NB4 (cell line): ENCODE results near the gene BICRA.
"Not testable (repeated sequence)": the region's sequence is repeated elsewhere in the genome, so short reads cannot be mapped to it uniquely, and the experiment has no call there.

Experiments
- DNase-seq: peaks from one replicate; pipeline ENCODE4 v3.0.0; 2010; ENCODE audit warnings: low read depth
- H3K4me3 ChIP-seq: one replicate; pipeline ENCODE4 v1.5.1; 2011; ENCODE audit warnings: mild to moderate bottlenecking, low read depth, low read length, moderate library complexity
- MYC ChIP-seq: IDR thresholded peaks from 2 replicates; pipeline ENCODE4 v1.6.1; 2011; ENCODE audit warnings: low read depth, low read length
- POLR2A ChIP-seq: IDR thresholded peaks from 2 replicates; pipeline ENCODE4 v1.6.1; 2011; ENCODE audit warnings: mild to moderate bottlenecking; ENCODE audit not compliant: insufficient read length; ENCODE audit errors: extremely low read depth
- TF ChIP-seq, protein P1 (sequence below): IDR thresholded peaks from one replicate; pipeline ENCODE4 v1.5.1; 2012; ENCODE audit warnings: low read depth, low read length
- TF ChIP-seq, protein P2 (sequence below): IDR thresholded peaks from 2 replicates; pipeline ENCODE4 v1.6.1; 2011; ENCODE audit warnings: low read depth, low read length

Gene BICRA

DNA sequence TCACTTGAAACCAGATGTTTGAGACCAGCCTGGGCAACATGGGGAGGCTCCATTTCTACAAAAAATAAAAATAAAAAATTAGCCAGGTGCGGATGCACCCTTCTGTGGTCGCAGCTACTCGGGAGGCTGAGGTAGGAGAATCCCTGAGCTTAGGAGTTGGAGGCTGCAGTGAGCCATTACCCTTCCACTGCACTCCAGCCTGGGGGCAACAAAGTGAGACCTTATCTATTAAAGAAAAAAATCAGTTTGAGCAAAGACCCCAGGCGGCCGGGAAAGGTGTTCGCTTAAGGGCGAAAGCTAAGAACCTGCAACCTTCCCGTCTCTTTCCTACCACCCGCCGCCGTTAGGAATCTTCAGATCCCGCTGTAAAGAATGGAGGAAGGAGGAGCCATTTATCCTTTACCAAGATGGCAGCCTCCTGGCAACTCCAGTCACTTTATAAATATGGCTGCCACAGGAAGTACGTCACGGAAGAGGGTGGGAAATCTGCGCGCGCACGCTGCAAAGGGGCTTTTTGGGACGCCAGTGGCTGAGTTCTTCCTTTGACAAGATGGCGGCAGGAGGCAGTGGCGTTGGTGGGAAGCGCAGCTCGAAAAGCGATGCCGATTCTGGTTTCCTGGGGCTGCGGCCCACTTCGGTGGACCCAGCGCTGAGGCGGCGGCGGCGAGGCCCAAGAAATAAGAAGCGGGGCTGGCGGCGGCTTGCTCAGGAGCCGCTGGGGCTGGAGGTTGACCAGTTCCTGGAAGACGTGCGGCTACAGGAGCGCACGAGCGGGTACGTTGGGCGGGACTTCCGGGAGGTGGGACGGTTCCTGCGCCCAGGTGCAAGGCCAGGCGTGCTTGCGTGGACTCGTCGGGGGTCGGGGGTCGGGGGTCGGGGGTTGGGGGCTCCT lies 136.3 kb downstream of the BICRA start, which contains the start of gene NOP53:
Gene NOP53, plus strand, starts transcription at position 537 of the 892 bp plus-strand sequence. Its CDS starts 14 bp downstream, at position 551.
- DNase-seq = peak; percentile 100
- H3K4me3 ChIP-seq = peak within 1 kb of the TSS; percentile 86
- TF ChIP-seq, protein P1, sequence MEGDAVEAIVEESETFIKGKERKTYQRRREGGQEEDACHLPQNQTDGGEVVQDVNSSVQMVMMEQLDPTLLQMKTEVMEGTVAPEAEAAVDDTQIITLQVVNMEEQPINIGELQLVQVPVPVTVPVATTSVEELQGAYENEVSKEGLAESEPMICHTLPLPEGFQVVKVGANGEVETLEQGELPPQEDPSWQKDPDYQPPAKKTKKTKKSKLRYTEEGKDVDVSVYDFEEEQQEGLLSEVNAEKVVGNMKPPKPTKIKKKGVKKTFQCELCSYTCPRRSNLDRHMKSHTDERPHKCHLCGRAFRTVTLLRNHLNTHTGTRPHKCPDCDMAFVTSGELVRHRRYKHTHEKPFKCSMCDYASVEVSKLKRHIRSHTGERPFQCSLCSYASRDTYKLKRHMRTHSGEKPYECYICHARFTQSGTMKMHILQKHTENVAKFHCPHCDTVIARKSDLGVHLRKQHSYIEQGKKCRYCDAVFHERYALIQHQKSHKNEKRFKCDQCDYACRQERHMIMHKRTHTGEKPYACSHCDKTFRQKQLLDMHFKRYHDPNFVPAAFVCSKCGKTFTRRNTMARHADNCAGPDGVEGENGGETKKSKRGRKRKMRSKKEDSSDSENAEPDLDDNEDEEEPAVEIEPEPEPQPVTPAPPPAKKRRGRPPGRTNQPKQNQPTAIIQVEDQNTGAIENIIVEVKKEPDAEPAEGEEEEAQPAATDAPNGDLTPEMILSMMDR = no peak
- TF ChIP-seq POLR2A (peak; percentile 98), MYC (peak; percentile 94)
- TF ChIP-seq, protein P2, sequence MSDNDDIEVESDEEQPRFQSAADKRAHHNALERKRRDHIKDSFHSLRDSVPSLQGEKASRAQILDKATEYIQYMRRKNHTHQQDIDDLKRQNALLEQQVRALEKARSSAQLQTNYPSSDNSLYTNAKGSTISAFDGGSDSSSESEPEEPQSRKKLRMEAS = peak; percentile 78

DNA sequence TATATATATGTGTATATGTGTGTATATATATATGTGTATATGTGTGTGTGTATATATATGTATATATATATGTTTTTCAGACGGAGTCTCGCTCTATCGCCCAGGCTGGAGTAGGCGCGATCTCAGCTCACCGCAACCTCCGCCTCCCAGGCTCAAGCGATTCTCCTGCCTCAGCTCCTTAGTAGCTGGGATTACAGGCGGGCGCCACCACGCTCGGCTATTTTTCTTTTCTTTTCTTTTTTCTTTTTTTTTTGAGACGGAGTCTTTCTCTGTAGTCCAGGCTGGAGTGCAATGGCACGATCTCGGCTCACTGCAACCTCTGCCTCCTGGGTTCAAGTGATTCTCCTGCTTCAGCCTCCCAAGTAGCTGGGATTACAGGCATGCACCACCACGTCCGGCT lies 137.2 kb downstream of the BICRA start:
- not testable (repeated sequence) for DNase-seq
- H3K4me3 ChIP-seq = peak overlapping the region; percentile 86

DNA sequence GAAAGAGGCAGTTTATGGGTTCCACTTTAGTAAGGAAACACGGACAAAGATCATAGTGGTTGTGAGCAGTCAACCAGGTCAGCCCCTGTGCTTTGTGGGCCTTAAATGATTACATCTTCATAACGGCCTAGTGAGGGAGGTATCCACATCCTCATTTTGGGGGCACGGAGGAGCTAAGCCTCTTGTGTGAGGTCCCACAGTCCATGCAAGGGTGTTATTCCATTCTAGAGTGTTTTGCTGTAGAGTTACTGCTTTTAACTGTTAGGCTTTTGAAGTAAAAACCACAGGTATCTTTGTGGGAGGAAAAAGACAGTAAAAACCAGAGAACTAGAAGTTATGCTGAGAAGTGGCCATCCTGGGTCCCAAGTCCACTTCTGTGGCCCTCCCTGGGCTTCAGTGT lies 140.4 kb downstream of the BICRA start:
- no peak for DNase-seq
- H3K4me3 ChIP-seq = no peak overlapping the region

DNA sequence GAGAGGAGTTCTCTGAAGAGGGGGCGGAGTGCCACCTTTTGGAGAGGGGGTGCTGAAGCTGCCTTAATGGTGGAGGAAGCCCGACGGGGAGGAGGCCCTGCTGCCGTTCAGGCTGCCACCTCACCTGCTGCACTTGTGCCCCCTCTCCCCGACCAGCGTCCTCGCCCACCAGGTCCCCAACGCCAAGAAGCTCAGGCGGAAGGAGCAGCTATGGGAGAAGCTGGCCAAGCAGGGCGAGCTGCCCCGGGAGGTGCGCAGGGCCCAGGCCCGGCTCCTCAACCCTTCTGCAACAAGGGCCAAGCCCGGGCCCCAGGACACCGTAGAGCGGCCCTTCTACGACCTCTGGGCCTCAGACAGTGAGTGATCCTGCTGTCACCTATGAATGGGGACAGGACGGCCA lies 141.8 kb downstream of the BICRA start:
- DNase-seq = no peak
- H3K4me3 ChIP-seq = no peak overlapping the region
- TF ChIP-seq MYC (no peak), POLR2A (no peak)
- TF ChIP-seq, protein P2 = no peak
- TF ChIP-seq, protein P1 = no peak

More for the DNA sequence above, 140.4 kb downstream of the BICRA start:
- TF ChIP-seq POLR2A = no peak
- TF ChIP-seq, protein P1 = no peak
- no peak for TF ChIP-seq MYC
- TF ChIP-seq, protein P2 = no peak

DNA sequence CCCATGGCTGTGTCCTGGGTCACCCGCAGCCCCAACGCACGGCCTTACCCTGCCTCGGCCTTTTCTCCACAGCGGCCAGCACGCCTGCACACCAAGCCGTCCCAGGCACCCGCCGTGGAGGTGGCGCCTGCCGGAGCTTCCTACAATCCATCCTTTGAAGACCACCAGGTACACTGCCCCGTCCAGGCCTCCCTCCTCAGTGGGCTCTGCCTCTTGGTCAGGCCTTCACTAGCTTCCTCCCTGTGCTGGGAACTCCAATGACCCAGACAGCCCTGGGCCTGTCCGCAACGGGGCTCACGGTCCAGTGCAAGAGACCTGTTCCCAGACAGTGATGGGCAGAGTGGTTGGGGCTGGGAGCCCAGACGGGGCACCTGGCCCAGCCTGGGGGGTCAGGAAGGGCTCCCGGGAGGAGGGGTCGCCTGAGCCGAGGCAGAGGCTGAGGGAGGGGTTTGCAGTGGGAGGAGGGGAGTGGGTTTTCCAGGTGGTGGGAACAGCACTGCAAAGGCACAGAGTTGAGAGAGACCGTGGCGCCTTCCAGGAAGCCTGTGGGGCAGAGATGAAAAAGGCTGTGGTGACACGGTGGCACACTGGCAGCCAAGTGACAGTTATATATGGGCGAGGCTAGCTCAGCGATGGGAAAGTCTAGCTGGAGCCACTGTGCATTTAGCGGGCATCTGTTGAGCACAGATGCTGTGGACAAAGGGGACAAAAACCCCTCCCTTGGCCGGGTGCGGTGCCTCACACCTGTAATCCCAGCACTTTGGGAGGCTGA lies 143.7 kb downstream of the BICRA start:
- no peak for DNase-seq
- no peak overlapping the region for H3K4me3 ChIP-seq
- TF ChIP-seq, protein P1 = no peak
- TF ChIP-seq POLR2A (no peak), MYC (no peak)
